Lower leg skin (tissue), 3 donors: Measurements from ENCODE around the gene GAB1.

Experiments used
- POLR2A ChIP-seq, 2 donors: fragments of 450-650 bp; IDR thresholded peaks; one replicate each; pipeline ENCODE4 v1.6.1; 2016 to 2017; ENCODE audit warnings: antibody characterized with exemption in 2 of 2, mild to moderate bottlenecking in 1 of 2, moderate library complexity in 1 of 2
- TF ChIP-seq, protein P1 (sequence below), 3 donors: fragments of 450-650 bp; IDR thresholded peaks; one replicate each; pipeline ENCODE4 v1.5.1; 2016; ENCODE audit warnings: antibody characterized with exemption in 3 of 3, mild to moderate bottlenecking in 3 of 3, moderate library complexity in 2 of 3

DNA sequence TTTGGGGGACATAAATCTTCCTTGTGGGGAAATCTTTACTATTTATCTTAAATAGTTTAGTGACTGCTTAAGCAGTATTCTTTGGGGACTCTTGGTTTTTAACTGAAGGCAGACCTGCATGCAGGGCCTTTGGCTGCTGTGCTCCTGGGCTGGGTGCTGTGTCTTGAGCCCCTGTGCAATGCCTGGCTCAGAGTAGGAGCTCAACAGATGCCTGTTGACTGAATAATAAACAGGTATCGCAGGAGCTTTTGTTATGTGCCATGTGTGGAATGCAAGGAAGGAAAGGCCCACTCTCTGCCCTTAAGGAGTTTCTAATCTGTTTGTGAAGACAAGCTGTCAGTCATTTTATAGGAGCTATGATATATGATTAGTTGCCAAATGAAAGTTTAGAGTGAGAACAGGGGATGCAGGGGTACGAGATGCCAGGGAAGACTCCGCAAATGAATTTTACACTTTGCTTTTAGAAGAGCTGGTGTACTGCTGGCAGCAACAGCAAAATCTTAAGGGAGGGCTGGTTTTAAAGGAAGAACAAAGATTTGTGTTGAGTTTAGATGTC is 6.7 kb downstream of the GAB1 start:
- no peak for TF ChIP-seq POLR2A (IDR thresholded peaks at IDR 0.05)
- TF ChIP-seq, protein P1, sequence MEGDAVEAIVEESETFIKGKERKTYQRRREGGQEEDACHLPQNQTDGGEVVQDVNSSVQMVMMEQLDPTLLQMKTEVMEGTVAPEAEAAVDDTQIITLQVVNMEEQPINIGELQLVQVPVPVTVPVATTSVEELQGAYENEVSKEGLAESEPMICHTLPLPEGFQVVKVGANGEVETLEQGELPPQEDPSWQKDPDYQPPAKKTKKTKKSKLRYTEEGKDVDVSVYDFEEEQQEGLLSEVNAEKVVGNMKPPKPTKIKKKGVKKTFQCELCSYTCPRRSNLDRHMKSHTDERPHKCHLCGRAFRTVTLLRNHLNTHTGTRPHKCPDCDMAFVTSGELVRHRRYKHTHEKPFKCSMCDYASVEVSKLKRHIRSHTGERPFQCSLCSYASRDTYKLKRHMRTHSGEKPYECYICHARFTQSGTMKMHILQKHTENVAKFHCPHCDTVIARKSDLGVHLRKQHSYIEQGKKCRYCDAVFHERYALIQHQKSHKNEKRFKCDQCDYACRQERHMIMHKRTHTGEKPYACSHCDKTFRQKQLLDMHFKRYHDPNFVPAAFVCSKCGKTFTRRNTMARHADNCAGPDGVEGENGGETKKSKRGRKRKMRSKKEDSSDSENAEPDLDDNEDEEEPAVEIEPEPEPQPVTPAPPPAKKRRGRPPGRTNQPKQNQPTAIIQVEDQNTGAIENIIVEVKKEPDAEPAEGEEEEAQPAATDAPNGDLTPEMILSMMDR (IDR thresholded peaks at IDR 0.05): no peak
